ENCODE data around the gene C1orf53. TPM values are rescaled to one million over a fixed set of nuclear protein-coding genes. Genes with fewer than 3 reads are reported as not detected.
"Not testable (repeated sequence)": the region's sequence is repeated elsewhere in the genome, so short reads cannot be mapped to it uniquely, and the experiment has no call there.

Gene C1orf53
- total RNA-seq, 1 donor from 2014 or later: 1.3 TPM

GRCh38 chr1:197942042-197942441 is 39.6 kb downstream of the C1orf53 start:
- Mint-ChIP-seq H3K36me3 (ENCODE audit: low read depth) (no peaks in the 10 kb centered on the region), H3K27me3 (peaks cover 12% of the 10 kb centered on the region), H3K4me1 (no peaks in the 10 kb centered on the region), H3K9me3 (no peaks in the 10 kb centered on the region), H3K27ac (no peak overlapping the region), H3K4me3 (no peak overlapping the region)
- intact Hi-C loops (cut with micrococcal nuclease): no loop called here
- DNase-seq: no peak

- H3K4me1 Mint-ChIP-seq: peaks cover 14% of the 10 kb centered on the region
- peaks cover 4% of the 10 kb centered on the region for H3K36me3 Mint-ChIP-seq (ENCODE audit: low read depth)
- no peak for DNase-seq
- intact Hi-C loops (cut with micrococcal nuclease): no loop called here
- H3K27ac Mint-ChIP-seq: no peak overlapping the region
- no peak overlapping the region for H3K4me3 Mint-ChIP-seq
- peaks cover 3% of the 10 kb centered on the region for H3K27me3 Mint-ChIP-seq
- peaks cover 7% of the 10 kb centered on the region for H3K9me3 Mint-ChIP-seq
Measured at GRCh38 chr1:197944485-197944884, 42.1 kb downstream of the C1orf53 start.

GRCh38 chr1:197948926-197949899 is 46.8 kb downstream of the C1orf53 start:
- peaks cover 6% of the 10 kb centered on the region for H3K36me3 Mint-ChIP-seq (ENCODE audit: low read depth)
- peaks cover 10% of the 10 kb centered on the region for H3K9me3 Mint-ChIP-seq
- peak overlapping the region; percentile 50 for H3K4me3 Mint-ChIP-seq
- H3K27me3 Mint-ChIP-seq: no peaks in the 10 kb centered on the region
- peak overlapping the region; percentile 88 for H3K27ac Mint-ChIP-seq
- peaks cover 19% of the 10 kb centered on the region for H3K4me1 Mint-ChIP-seq
- DNase-seq: no peak
- intact Hi-C loops (cut with micrococcal nuclease): no loop called here

- peaks cover 6% of the 10 kb centered on the region for H3K36me3 Mint-ChIP-seq (ENCODE audit: low read depth)
- no peak overlapping the region for H3K27ac Mint-ChIP-seq
- intact Hi-C loops (cut with micrococcal nuclease): no loop called here
- no peak overlapping the region for H3K4me3 Mint-ChIP-seq
- peaks cover 21% of the 10 kb centered on the region for H3K4me1 Mint-ChIP-seq
- H3K9me3 Mint-ChIP-seq: peaks cover 10% of the 10 kb centered on the region
- H3K27me3 Mint-ChIP-seq: no peaks in the 10 kb centered on the region
- no peak for DNase-seq
Measured at GRCh38 chr1:197951089-197951488, 48.7 kb downstream of the C1orf53 start.

DNA sequence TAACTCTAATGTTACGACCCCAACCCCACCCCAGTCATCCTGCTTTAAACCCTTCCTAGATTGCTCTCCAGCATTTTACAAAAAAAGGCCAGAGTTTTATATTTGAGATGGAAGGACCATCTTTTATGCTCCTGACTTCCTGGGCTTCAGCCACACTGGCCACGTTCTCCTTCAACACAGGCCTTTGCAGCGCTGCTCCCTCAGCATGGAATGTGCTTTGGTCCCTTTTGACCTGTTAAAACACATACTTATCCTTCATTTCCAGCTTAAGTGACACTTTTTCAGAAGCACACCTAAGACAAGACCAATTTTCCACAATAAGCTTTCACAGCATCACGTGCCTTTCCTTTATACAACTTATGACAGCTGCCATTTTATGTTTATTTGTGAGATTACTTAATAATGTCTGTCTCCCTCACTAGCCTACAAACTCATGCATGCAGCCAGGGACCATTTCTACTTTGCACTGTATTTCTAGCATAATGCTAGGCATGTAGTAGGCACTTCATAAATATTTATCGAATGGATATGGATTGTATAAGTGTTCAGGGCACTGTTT is 49.3 kb downstream of the C1orf53 start:
- DNase-seq: no peak
- Mint-ChIP-seq H3K36me3 (ENCODE audit: low read depth) (peaks cover 6% of the 10 kb centered on the region), H3K27me3 (no peaks in the 10 kb centered on the region), H3K4me1 (peaks cover 21% of the 10 kb centered on the region), H3K4me3 (no peak overlapping the region), H3K9me3 (peaks cover 10% of the 10 kb centered on the region), H3K27ac (no peak overlapping the region)
- intact Hi-C loops (cut with micrococcal nuclease): no loop called here

- H3K9me3 Mint-ChIP-seq, H3K27ac Mint-ChIP-seq: not testable (repeated sequence)
Measured at GRCh38 chr1:197953472-197953871, 51.0 kb downstream of the C1orf53 start.

GRCh38 chr1:197954718-197955418 is 52.4 kb downstream of the C1orf53 start:
- Mint-ChIP-seq H3K27ac (no peak overlapping the region), H3K36me3 (ENCODE audit: low read depth) (peaks cover under 1% of the 10 kb centered on the region), H3K27me3 (peaks cover 5% of the 10 kb centered on the region), H3K4me1 (peaks cover 3% of the 10 kb centered on the region), H3K4me3 (no peak overlapping the region), H3K9me3 (peaks cover 1% of the 10 kb centered on the region)
- intact Hi-C loops (cut with micrococcal nuclease): no loop called here
- DNase-seq: no peak

More at GRCh38 chr1:197953472-197953871, 51.0 kb downstream of the C1orf53 start:
- H3K4me1 Mint-ChIP-seq: peaks cover 16% of the 10 kb centered on the region
- H3K36me3 Mint-ChIP-seq (ENCODE audit: low read depth); intact Hi-C loops (cut with micrococcal nuclease); DNase-seq; H3K27me3 Mint-ChIP-seq; H3K4me3 Mint-ChIP-seq: not testable (repeated sequence)

DNA sequence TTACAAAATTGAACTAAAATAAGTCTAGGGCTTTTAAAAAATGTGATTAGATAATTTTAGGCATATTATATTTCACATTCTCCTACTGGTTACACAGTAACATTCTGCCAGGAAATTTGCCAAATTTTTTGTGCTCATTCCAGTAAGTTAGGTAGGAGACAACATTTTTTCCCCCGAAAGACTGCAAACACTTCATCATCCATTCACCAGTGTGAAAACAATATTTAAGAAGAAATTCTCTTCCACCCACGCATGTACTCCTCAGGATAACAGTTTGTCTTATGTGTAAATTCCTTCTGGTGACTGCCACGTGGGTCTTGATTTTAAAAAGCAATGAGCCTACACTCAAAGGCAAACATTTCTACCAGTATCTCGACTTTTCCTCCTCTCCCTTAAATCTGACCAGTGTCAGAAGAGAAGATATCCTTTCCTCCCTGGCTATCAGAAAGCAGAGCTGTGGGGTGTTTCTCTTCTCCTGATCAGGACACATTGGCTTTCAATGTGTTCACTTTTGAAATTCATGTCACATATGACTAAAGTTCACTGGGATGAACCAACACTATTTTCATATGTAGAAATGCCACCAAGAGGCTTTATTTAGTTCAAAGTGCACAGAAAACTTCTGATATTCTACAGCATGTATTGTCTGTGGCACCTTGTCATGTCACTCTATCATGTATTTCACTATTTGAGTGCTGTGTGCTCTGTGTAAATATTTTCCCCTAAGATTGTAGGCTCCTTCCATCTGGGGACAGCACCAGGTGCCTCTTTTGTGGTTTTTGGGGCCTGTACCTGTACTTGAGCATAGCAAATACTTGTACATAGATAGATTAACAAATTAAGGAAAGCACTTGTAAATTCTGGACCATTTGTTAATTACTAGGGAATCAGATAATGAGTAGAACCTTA is 53.3 kb downstream of the C1orf53 start:
- H3K4me1 Mint-ChIP-seq: peaks cover 2% of the 10 kb centered on the region
- no peak for DNase-seq
- no peak overlapping the region for H3K27ac Mint-ChIP-seq
- no peaks in the 10 kb centered on the region for H3K9me3 Mint-ChIP-seq
- H3K36me3 Mint-ChIP-seq (ENCODE audit: low read depth): no peaks in the 10 kb centered on the region
- H3K4me3 Mint-ChIP-seq: no peak overlapping the region
- H3K27me3 Mint-ChIP-seq: peaks cover 8% of the 10 kb centered on the region
- intact Hi-C loops (cut with micrococcal nuclease): no loop called here

Other genes starting within 250 kb of the C1orf53 start
- gene DENND1B, start 127.2 kb upstream of the C1orf53 start, total RNA-seq: 15.0 and 16.8 TPM in 2 replicates
- 0.02 and 0.05 TPM in 2 replicates for gene LHX9, start 14.7 kb downstream of the C1orf53 start, total RNA-seq

Measured in activated CD4-positive, alpha-beta T cell treated with anti-CD3 and anti-CD28 coated beads, Interleukin-2, amount 10 ng/mL, durations not matched to agents 24 days and 14 days (primary cell).